Right lobe of liver (tissue), 6 donors: ENCODE data around the gene ARSA. TPM values are rescaled to one million over a fixed set of nuclear protein-coding genes. Genes with fewer than 3 reads are reported as not detected.
A peak's percentile ranks its signal among the peaks of the same experiment; 100 is the strongest.

Experiments
- ATAC-seq, 4 donors: fragments of 200-7000 bp; cut with Tn5 transposase; one replicate each; pipeline ENCODE4 v1.9.1; 2020; ENCODE audit warnings: mild to moderate bottlenecking in 4 of 4, moderate library complexity in 4 of 4
- DNase-seq, 3 donors: peaks; one replicate each; pipeline ENCODE4 v3.0.0-alpha.2; 2020
- H3K27ac ChIP-seq, 3 donors: fragments of 200-600 bp; one replicate each; pipeline ENCODE4 v1.8.0; 2022
- H3K27me3 ChIP-seq, 2 donors: fragments of 200-600 bp; one replicate each; pipeline ENCODE4 v1.8.0; 2022
- H3K36me3 ChIP-seq, 4 donors: fragments of 200-600 bp; sonication (generic) in 1 of 4; one replicate each; pipeline versions ENCODE4 v1.5.1 to v1.8.0; 2017 to 2022; ENCODE audit warnings: control low read depth in 1 of 4
- H3K4me1 ChIP-seq, 4 donors: fragments of 200-600 bp; sonication (generic) in 1 of 4; one replicate each; pipeline versions ENCODE4 v1.5.1 to v1.8.0; 2017 to 2022; ENCODE audit warnings: control low read depth in 1 of 4
- H3K4me3 ChIP-seq, 3 donors: fragments of 200-600 bp; one replicate each; pipeline ENCODE4 v1.8.0; 2022
- H3K9me3 ChIP-seq, 4 donors: fragments of 200-600 bp; sonication (generic) in 1 of 4; one replicate each; pipeline versions ENCODE4 v1.5.1 to v1.8.0; 2017 to 2022; ENCODE audit warnings: control low read depth in 1 of 4
- POLR2A ChIP-seq: fragments of 450-650 bp; IDR thresholded peaks from one replicate; pipeline ENCODE4 v1.6.1; 2017; ENCODE audit warnings: antibody characterized with exemption, mild to moderate bottlenecking
- WGBS: methylation state at CpG from one replicate; pipeline ENCODE4 v1.1.6; 2018; ENCODE audit warnings: low coverage, low lambda C conversion rate; ENCODE audit not compliant: insufficient coverage; ENCODE audit errors: missing lambda C conversion rate; 5-methylcytosine and 5-hydroxymethylcytosine counted together
- intact Hi-C, 2 donors: fragments of 100-400 bp; cut with DNase I; formaldehyde crosslinking; loops; one replicate each; pipeline versions ENCODE4 v1.11.2 to v1.14.1; 2022
- long read RNA-seq: library from polyadenylated mRNA; unstranded; transcript quantifications from one replicate; pipeline ENCODE4 v2.0.0, GENCODE V29; 2019
- total RNA-seq, 6 experiments: library from RNA; depleted of rRNA in 2 of 6; stranded (reverse); fragments of >200 nt in 2 of 6; fragmentation: NEBNext Ultra II Directional in 3 of 6; extraction: Animal tissue kit (Norgen Biotek cat#: 25700) in 3 of 6; gene quantifications; one replicate each; pipeline versions ENCODE4 v1.1.0 to v1.2.4, GENCODE V29; 2016 to 2023
- TF ChIP-seq, protein P1 (sequence below), 4 donors: fragments of 200-600 bp in 3 of 4; fragments of 450-650 bp in 1 of 4; IDR thresholded peaks; one replicate each; pipeline versions ENCODE4 v1.5.1 to v1.8.0; 2016 to 2022; ENCODE audit warnings: antibody characterized with exemption in 4 of 4, mild to moderate bottlenecking in 2 of 4
- donor health status: DM: no; HTN: yes; CAD: no.
- donor health status: DM: no; HTN: no; CAD: no.
- donor health status: DM: no; HTN: no; CAD: no.
- donor health status: DM: no; HTN: yes; CAD: no.
- donor health status: DM: no; HTN: yes; CAD: no.

ARSA gene
- 10 to 100 TPM; 20.8 to 47.3 (median 38.6) TPM for total RNA-seq
- long read RNA-seq, partial matches to known transcripts = 1 of 8 reads
- long read RNA-seq, other reads (novel, unspliced or antisense) = 4 of 8 reads

DNA sequence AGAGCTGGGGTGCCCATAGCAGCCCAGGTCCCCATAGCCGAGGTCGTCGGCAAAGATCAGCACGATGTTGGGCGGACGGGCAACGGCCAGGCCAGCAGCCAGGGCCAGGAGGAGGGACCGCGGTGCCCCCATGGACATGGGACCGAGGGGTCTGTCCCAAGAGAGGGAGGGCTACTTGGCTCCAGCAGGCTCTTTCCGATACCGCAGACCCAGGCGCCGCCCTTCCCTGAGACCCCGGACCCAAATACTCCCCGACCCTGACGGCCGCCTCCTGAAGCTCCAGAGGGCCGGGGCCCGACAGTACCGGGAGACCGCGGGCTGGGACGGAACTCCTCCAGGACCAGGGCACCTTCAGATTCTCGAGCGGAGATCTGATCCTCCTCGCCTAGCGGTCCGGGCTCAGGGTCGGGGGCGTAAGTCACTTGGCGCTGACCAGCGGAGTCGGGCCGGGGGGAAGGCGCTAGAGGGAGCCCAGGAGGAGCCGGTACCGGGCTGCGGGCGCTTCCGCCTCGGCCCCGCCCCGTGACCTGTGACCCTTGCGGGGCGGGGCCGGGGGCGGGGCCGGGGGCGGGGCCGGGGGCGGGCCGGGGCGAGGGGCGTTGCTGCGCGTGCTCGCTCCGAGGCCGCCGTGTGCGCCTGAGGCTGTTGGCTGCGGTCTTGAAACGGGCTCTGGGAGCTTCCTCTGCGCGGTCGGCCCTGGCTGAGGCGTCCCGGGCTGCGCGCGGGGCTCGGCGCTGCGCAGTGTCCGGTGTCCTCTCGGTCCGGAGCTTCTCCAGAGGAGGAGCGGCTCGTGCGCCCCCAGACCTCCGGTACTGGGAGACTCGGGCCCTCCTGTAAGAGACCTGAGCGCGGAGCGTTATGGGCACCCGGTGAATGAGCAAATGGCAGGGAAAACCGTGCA is at the start of gene ARSA:
Gene ARSA (minus strand): TSS at position 511 of the 901 bp plus-strand sequence. CDS start 373 bp downstream, at position 138.
- Histone ChIP-seq H3K36me3 (no peaks in the 10 kb centered on the region), H3K27ac (peak within 1 kb of the TSS; percentile 65 to 75 (median 67)), H3K4me3 (peak within 1 kb of the TSS; percentile 85 to 89 (median 87)), H3K4me1 (peaks cover 0 to 6% (median 0%) of the 10 kb centered on the region in 4 donors), H3K9me3 (no peaks in the 10 kb centered on the region), H3K27me3 (no peaks in the 10 kb centered on the region)
- DNase-seq (peak; percentile 88 to 91 (median 91)), ATAC-seq (peak; percentile 86 to 93 (median 90))
- TF ChIP-seq POLR2A = peak; percentile 82
- TF ChIP-seq, protein P1, sequence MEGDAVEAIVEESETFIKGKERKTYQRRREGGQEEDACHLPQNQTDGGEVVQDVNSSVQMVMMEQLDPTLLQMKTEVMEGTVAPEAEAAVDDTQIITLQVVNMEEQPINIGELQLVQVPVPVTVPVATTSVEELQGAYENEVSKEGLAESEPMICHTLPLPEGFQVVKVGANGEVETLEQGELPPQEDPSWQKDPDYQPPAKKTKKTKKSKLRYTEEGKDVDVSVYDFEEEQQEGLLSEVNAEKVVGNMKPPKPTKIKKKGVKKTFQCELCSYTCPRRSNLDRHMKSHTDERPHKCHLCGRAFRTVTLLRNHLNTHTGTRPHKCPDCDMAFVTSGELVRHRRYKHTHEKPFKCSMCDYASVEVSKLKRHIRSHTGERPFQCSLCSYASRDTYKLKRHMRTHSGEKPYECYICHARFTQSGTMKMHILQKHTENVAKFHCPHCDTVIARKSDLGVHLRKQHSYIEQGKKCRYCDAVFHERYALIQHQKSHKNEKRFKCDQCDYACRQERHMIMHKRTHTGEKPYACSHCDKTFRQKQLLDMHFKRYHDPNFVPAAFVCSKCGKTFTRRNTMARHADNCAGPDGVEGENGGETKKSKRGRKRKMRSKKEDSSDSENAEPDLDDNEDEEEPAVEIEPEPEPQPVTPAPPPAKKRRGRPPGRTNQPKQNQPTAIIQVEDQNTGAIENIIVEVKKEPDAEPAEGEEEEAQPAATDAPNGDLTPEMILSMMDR (IDR thresholded peaks at IDR 0.05) = peak in 3 of 4 donors; percentile 38 to 65 (median 47)
- intact Hi-C loops = loop anchor here in 1 of 2 donors (5.0 kb wide), 1 partner anchor 69 kb away; no protein-coding TSS in a partner anchor
- WGBS = no CpG with 5 or more reads among the region's 88 CpGs

DNA sequence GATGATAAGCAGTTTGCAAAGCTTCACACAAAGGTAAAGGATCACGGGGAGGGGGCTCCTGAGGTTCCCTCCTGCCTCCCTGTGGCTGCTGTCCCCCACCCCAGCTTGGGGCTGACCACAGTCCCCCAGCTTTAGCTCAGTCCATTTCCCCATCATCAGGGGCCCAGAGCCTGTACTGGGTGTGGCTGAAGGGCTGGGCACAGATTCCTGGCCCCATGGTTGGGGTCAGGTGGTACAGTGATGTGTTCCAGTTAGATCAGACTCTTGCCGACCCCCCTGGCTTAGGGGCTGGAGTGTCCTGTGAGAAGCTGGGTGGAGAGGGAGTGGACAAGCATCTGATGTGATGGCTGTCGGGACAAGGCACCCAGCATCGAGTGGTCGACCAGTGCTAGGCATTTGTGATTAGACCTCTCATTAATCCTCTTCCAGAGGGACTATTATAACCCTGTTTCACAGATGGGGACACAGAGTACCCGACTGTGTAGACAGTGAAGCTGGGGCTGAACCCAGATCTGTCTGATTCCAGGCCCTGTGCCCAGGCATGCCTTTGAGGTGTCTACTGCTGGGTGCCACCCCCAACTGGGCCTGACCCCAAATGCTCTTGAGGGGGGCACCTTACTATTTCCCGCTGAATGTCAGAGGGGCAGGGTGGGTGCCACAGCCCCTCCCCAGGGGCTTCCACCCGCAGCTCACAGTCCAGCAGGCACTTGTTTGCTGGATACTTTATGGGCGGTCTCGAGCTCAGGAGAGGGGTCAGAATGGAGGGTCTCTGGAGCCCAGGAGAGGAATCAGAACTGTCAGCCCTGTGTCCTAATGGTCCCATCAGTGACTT is 48.9 kb upstream of the ARSA start:
- H3K4me3 ChIP-seq = no peak overlapping the region
- no peaks in the 10 kb centered on the region for H3K36me3 ChIP-seq
- H3K4me1 ChIP-seq = no peaks in the 10 kb centered on the region
- TF ChIP-seq POLR2A = no peak
- TF ChIP-seq, protein P1 (IDR thresholded peaks at IDR 0.05) = no peak
- no peak overlapping the region for H3K27ac ChIP-seq
- H3K27me3 ChIP-seq = no peaks in the 10 kb centered on the region
- DNase-seq = no peak
- no peaks in the 10 kb centered on the region for H3K9me3 ChIP-seq
- ATAC-seq = no peak
- WGBS = 69% methylated on average over 2 of the region's 10 CpGs
- intact Hi-C loops = no loop called here

DNA sequence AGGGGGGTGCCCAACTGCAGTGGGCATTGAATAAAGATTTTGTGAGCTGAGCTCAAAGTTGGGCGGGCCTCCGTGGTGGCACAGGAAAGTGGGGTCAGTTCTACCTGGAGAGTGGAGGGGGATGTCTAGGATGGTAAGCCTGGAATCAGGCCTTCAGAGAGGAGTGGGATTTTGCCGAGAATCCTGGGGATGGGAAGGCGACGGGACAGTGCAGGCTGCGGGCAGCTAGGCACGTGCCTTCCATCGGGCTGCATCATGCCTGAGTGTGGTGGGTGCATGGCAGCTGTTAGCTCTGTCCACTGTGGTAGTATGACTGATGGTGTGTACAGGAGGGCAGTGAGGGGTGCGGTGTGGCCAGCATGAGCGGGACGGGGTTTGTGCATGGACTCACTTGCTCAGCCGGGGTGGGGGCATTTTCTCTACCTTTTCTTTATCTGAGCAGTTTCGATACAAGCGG is 48.3 kb upstream of the ARSA start:
- no peak for ATAC-seq
- WGBS = 74% methylated on average over 8 of the region's 14 CpGs
- intact Hi-C loops = no loop called here
- no peaks in the 10 kb centered on the region for H3K27me3 ChIP-seq
- H3K27ac ChIP-seq = no peak overlapping the region
- no peak overlapping the region for H3K4me3 ChIP-seq
- H3K4me1 ChIP-seq = no peaks in the 10 kb centered on the region
- DNase-seq = no peak
- no peaks in the 10 kb centered on the region for H3K36me3 ChIP-seq
- no peaks in the 10 kb centered on the region for H3K9me3 ChIP-seq
- no peak for TF ChIP-seq POLR2A
- TF ChIP-seq, protein P1 (IDR thresholded peaks at IDR 0.05) = no peak

DNA sequence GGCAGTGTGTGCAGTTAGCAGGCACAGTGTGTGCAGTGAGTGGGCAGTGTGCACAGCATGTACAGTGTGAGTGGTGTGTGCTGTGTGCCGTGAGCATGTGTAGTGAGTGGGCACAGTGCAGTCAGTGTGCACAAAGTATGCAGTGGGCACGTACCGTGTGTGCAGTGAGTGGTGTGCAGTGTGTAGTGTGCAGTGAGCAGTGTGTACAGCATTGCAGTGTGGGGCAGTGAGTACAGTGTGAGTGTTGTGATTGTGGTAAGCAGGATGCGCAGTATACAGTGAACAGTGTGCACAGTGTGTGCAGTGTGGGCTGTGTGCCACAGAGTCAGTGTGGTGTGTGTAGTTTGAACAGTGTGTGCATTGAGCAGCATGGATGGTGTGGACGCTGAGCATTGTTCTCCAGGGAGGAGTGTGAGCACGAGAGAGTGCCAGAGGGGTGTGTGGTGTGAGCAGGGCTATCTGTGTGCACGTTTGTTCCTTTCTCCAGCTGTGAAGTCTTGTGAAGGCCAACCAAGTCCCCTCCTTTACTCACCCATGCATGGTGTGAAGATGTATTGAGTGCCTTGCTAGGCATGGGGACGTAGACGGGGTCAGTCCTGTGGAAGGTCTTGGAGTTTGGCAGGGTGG is 47.7 kb upstream of the ARSA start:
- WGBS = 87% methylated on average over 4 of the region's 9 CpGs
- H3K9me3 ChIP-seq = no peaks in the 10 kb centered on the region
- intact Hi-C loops = no loop called here
- no peaks in the 10 kb centered on the region for H3K4me1 ChIP-seq
- no peaks in the 10 kb centered on the region for H3K36me3 ChIP-seq
- H3K27ac ChIP-seq = no peak overlapping the region
- H3K27me3 ChIP-seq = no peaks in the 10 kb centered on the region
- H3K4me3 ChIP-seq = peak overlapping the region in 2 of 3 donors; percentile 24 to 35
- ATAC-seq (no peak), DNase-seq (no peak)
- no peak for TF ChIP-seq POLR2A
- TF ChIP-seq, protein P1 (IDR thresholded peaks at IDR 0.05) = no peak
